ENCODE results near the gene RAX2. TPM values are rescaled to one million over a fixed set of nuclear protein-coding genes. Genes with fewer than 3 reads are reported as not detected.
"Not testable (repeated sequence)": the region's sequence is repeated elsewhere in the genome, so short reads cannot be mapped to it uniquely, and the experiment has no call there.

RAX2 gene
- total RNA-seq, 1 experiment from 2014 or later, result not detected

GRCh38 chr19:3767050-3767449 lies 5.0 kb downstream of the RAX2 start:
- no peak for DNase-seq
- Histone ChIP-seq H3K4me1 (replicated peaks; ENCODE audit: insufficient read depth) (no peaks in the 10 kb centered on the region), H3K4me2 (no peak overlapping the region), H3K36me3 (ENCODE audit: low read depth) (no peaks in the 10 kb centered on the region), H3K9me3 (ENCODE audit: insufficient read depth, low read depth) (no peaks in the 10 kb centered on the region), H3K9me2 (ENCODE audit: insufficient read depth) (no peaks in the 10 kb centered on the region), H3K27ac (no peak overlapping the region), H3K27me3 (ENCODE audit: insufficient read depth, low read depth) (no peaks in the 10 kb centered on the region), H3K4me3 (no peak overlapping the region), H3F3A (ENCODE audit: insufficient read depth, low read depth) (0 out of 2 replicates have a peak, but pooled peaks cover 3% of the 10 kb centered on the region), H2AFZ (no peak overlapping the region), H4K20me1 (ENCODE audit: insufficient read depth) (no peaks in the 10 kb centered on the region), H3K79me2 (ENCODE audit: low read depth) (peaks cover 6% of the 10 kb centered on the region; the same call in 1 of the 2 replicates)
- no peak for TF ChIP-seq EZH2 (IDR thresholded peaks at IDR 0.05; ENCODE audit: low read depth)
- TF ChIP-seq CTCF (conservative IDR thresholded peaks at IDR 0.05), result no peak
- CTCF ChIA-PET, result no interaction called here
- POLR2A ChIA-PET (ENCODE audit: unreplicated experiment), result no interaction called here
- intact Hi-C loops (cut with micrococcal nuclease; ENCODE audit: unreplicated experiment), result no loop called here
- BruUV-seq (replicated peaks), result no TSS peak

GRCh38 chr19:3766520-3766919 lies 5.5 kb downstream of the RAX2 start:
- Histone ChIP-seq H3K4me2 (no peak overlapping the region), H2AFZ (no peak overlapping the region), H3K9me3 (ENCODE audit: insufficient read depth, low read depth) (no peaks in the 10 kb centered on the region), H3K9me2 (ENCODE audit: insufficient read depth) (no peaks in the 10 kb centered on the region), H4K20me1 (ENCODE audit: insufficient read depth) (no peaks in the 10 kb centered on the region), H3K27me3 (ENCODE audit: insufficient read depth, low read depth) (no peaks in the 10 kb centered on the region), H3K79me2 (ENCODE audit: low read depth) (peaks cover 6% of the 10 kb centered on the region; the same call in 1 of the 2 replicates), H3K27ac (no peak overlapping the region), H3K4me3 (no peak overlapping the region), H3K4me1 (replicated peaks; ENCODE audit: insufficient read depth) (no peaks in the 10 kb centered on the region), H3F3A (ENCODE audit: insufficient read depth, low read depth) (0 out of 2 replicates have a peak, but pooled peaks cover 3% of the 10 kb centered on the region), H3K36me3 (ENCODE audit: low read depth) (no peaks in the 10 kb centered on the region)
- DNase-seq, result no peak
- TF ChIP-seq CTCF (conservative IDR thresholded peaks at IDR 0.05) (no peak), EZH2 (IDR thresholded peaks at IDR 0.05; ENCODE audit: low read depth) (no peak)
- ChIA-PET POLR2A (ENCODE audit: unreplicated experiment) (no interaction called here), CTCF (no interaction called here)
- intact Hi-C loops (cut with micrococcal nuclease; ENCODE audit: unreplicated experiment), result no loop called here
- no TSS peak for BruUV-seq (replicated peaks)

- H3K79me2 ChIP-seq (ENCODE audit: low read depth), result peaks cover 11% of the 10 kb centered on the region; the same call in 1 of the 2 replicates
- H2AFZ ChIP-seq; DNase-seq; H4K20me1 ChIP-seq (ENCODE audit: insufficient read depth); H3K4me1 ChIP-seq (replicated peaks; ENCODE audit: insufficient read depth); H3K27me3 ChIP-seq (ENCODE audit: insufficient read depth, low read depth); H3K9me3 ChIP-seq (ENCODE audit: insufficient read depth, low read depth); H3K9me2 ChIP-seq (ENCODE audit: insufficient read depth); BruUV-seq (replicated peaks); H3K4me3 ChIP-seq; H3K36me3 ChIP-seq (ENCODE audit: low read depth); H3F3A ChIP-seq (ENCODE audit: insufficient read depth, low read depth); intact Hi-C loops (cut with micrococcal nuclease; ENCODE audit: unreplicated experiment); POLR2A ChIA-PET (ENCODE audit: unreplicated experiment); H3K4me2 ChIP-seq; H3K27ac ChIP-seq: not testable (repeated sequence)
- CTCF ChIA-PET, result interaction anchor here (0.6 kb wide), 1 partner anchor 729 kb away, joined by 9 read pairs; no protein-coding TSS in a partner anchor
These were observed 6.3 kb downstream of the RAX2 start for GRCh38 chr19:3765757-3766156.

- Histone ChIP-seq H2AFZ (no peak overlapping the region), H3K9me3 (ENCODE audit: insufficient read depth, low read depth) (no peaks in the 10 kb centered on the region), H3K4me3 (no peak overlapping the region), H3F3A (ENCODE audit: insufficient read depth, low read depth) (0 out of 2 replicates have a peak, but pooled peaks cover 3% of the 10 kb centered on the region), H3K4me2 (no peak overlapping the region), H3K4me1 (replicated peaks; ENCODE audit: insufficient read depth) (no peaks in the 10 kb centered on the region), H3K36me3 (ENCODE audit: low read depth) (no peaks in the 10 kb centered on the region), H4K20me1 (ENCODE audit: insufficient read depth) (no peaks in the 10 kb centered on the region), H3K9me2 (ENCODE audit: insufficient read depth) (no peaks in the 10 kb centered on the region), H3K27me3 (ENCODE audit: insufficient read depth, low read depth) (no peaks in the 10 kb centered on the region), H3K27ac (no peak overlapping the region), H3K79me2 (ENCODE audit: low read depth) (peaks cover 12% of the 10 kb centered on the region; the same call in 1 of the 2 replicates)
- CTCF ChIA-PET, result interaction anchor here (0.6 to 0.8 kb wide), 2 partner anchors 38 to 729 kb away, joined by 3 to 9 read pairs; no protein-coding TSS in a partner anchor
- POLR2A ChIA-PET (ENCODE audit: unreplicated experiment), result no interaction called here
- intact Hi-C loops (cut with micrococcal nuclease; ENCODE audit: unreplicated experiment), result no loop called here
- no peak for DNase-seq
- BruUV-seq (replicated peaks), result no TSS peak
- no peak for TF ChIP-seq EZH2 (IDR thresholded peaks at IDR 0.05; ENCODE audit: low read depth)
- TF ChIP-seq CTCF (conservative IDR thresholded peaks at IDR 0.05), result no peak
These were observed 6.9 kb downstream of the RAX2 start for GRCh38 chr19:3765121-3765520.
